Measurements from ENCODE around the gene ZNF337.
"Not testable (repeated sequence)": the region's sequence is repeated elsewhere in the genome, so short reads cannot be mapped to it uniquely, and the experiment has no call there.

ZNF337 gene

DNA sequence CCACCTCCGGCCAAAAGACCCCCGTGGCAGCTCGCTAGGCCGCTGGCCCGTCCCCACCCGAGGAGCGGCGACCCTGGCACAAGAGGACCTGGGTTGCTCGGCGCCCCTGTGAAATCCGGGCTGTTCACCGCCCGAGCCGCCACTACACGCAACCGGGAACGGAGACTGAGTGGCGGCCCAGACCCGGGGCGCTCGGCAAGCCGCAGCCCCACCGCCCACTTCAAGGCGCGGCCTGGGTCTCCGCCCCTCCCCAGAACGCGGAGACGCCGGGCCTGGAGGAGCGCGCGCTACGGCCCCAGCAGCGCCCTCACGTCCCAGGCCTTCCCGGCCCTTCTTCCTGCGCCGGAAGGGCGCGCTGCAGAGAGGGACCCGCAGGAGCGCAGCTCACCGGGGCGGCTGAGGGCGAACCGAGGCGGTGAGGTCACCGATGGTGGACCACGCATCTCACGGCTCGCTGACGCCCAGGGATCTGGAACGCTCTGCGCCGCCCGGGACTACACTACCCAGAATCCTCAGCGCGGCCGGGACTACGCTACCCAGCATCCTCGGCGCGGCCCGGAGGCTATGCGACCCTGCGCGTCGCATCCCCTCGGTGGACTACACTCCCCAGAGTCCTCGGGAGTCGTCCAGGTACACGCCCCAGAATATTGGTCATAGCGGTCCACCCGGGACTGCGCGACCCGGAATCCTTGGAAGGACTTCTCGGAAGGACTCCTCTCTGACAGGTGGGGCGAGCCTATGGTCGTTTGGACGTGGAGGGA, at the start of gene ZNF337:
TSS of gene ZNF337 (minus strand) at position 483 of the 761 bp plus-strand sequence. CDS start 10,436 bp downstream, outside the sequence.
- peak; percentile 96 for DNase-seq (ENCODE audit: low spot score)
- peak; percentile 98 for FAIRE-seq

DNA sequence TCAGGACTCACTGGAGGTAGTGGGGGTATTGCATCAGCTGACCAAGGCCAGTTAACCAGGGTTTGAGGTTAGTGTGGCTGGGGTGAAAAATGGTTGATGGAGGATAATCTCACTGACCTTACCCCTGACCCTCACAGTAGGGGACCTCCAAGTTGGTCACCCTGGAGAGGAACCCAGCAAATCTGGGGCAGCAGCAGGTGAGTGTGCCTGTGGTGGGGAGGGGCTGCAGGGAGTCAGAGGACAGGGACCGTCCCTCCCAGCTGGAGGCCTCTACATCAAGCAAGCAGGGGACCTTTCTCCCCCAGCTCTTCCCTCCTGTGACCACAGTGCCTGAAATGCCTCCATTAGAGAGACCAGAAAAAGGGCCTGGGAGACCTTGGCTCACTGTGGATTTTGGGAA, 49.1 kb upstream of the ZNF337 start:
- no peak for FAIRE-seq
- DNase-seq (ENCODE audit: low spot score), result no peak

DNA sequence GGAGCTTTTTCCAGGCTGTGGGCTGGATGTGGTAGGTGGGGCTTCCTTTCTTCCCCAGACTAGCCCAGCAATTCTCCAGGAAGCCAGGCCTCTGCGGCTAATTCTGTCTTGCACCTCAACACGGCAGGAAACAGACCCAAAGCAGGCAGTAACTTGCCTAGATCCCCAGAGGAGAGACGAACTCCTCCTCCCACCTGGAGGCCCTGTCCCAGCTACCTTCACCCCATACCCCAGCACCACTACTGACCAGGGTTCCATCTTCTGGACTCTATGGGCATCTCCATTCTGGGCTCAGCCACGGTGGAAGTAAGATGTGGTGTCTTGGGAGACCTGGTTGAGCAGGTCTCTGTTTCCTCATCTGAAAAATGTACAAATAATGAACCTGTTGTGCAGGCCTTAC, 48.4 kb upstream of the ZNF337 start:
- FAIRE-seq, result no peak

DNA sequence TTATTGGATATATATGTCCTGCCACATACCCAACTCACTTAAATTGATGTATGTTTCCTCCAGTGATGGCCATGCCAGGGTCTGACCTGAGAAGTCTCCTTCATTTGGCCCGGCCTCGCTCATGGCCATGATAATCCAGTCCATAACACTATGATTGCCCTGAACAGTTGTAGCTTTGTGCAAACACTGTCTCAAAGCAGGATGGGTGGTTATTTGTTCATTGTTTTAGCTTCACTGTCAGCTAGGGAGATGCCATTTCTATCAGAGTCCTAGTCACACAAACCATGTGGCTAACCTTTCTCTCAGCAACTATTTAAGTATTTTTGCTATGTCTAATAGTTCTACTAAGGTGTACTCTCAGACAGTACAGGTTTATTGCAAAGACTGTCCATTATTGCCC, 47.6 kb upstream of the ZNF337 start:
- FAIRE-seq, result no peak

More for the DNA sequence above, 48.4 kb upstream of the ZNF337 start:
- DNase-seq (ENCODE audit: low spot score), result no peak

DNA sequence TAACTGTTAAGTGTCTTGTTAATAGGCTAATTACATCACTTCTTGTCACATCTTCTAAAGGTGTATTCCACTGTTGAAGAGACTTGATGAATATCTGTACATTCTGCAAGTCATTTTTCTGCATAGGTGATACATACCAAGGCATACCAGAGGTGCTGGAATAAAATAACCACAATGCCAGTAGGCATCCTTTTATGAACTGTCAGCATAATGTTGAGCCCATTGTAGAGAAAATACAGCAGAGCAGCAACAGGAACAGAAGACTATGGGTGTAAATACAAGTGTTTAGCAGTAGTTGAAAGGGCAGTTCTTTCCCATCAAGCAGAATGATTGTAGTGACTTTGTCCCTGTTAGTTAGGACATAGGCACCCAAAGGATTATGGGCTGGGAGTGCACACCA, 44.4 kb upstream of the ZNF337 start:
- FAIRE-seq (no peak), DNase-seq (ENCODE audit: low spot score) (no peak)

More for the DNA sequence above, 47.6 kb upstream of the ZNF337 start:
- no peak for DNase-seq (ENCODE audit: low spot score)

DNA sequence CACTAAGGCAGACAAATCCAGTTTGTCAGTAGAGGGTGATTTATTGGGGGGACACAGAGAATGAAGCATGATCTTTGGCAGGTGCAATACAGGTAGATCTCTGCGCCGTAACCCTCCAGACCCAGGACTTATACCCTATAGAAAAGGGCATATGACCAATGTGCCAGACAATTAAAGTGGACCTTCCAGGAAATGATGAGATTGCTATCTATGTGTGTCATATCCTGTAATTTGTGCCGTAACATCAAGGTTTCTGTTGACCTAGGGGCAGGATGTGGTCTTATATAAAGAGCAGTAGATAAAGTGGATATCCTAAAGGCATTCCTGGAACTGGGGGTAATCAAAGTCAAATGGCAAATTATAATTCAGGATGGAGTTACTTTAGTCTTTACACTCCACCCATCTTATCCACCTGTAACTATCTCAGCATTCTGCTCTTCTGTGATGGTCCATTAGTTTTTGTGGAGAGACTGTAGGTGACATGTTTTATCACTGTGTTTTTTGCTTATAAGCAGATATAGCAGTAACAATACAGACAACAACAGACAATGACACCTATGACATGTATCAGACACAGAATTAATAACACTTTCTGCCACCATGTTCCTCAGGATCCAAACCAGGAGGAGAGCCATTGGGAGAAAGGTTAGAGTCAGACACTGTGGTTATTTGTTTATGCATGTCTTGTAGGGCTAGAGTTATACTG, 43.1 kb upstream of the ZNF337 start:
- DNase-seq (ENCODE audit: low spot score) (peak; percentile 14), FAIRE-seq (no peak)

DNA sequence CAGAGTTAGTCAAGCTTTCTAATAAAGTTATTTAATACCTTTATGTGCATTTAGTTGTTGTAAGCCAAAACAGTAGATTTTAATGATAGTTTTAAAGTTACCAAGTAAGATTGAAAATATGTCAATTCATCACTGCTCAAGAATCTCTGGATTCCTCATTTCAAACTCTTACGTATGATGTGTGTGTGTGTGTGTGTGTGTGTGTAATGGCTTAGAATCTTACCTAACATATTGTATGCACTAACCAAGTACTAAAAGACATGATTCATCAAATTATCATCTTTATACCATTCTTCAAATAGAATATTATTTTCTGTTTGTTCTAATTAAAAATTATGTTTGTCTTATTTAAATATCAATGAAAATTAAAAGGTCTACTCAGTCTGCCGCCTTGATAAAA, 41.5 kb upstream of the ZNF337 start:
- DNase-seq (ENCODE audit: low spot score), result no peak
- no peak for FAIRE-seq

DNA sequence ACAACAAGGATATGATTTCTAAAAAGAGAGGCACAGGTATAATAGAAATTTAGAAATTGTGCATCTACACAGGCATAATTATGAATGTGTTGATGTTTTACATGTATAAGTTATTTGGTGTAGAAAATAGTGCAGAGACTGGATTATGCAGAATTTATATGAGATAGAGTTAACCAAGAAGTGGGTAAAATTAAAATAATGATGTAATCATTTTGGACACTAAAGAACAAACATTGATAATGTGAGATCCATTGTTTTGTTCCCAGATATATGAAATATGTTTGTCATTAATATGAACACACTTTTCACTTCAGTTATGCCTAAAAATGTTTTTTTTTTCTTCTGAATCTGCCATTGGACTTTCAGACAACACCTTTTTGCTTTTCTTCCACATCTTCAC, 37.2 kb upstream of the ZNF337 start:
- DNase-seq (ENCODE audit: low spot score) (no peak), FAIRE-seq (no peak)

DNA sequence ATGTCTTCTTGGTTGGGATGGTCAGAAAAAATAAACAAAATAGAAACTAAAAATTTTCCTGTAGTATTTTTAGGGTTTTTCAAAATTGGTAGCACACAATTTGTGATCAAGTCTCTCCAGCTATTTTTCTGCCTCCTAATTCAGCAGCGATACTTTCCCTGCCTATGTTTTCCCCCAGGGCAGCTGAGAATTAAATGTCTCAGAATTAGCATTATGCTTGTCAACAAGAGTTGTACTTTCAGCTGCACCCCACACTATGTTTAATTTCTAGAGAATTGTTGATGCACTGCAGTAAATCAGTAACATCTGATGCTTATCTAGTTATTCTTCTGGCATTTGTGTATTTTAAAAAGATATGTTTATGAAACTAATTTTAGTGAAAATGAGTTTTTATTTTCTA, 34.2 kb upstream of the ZNF337 start:
- FAIRE-seq (no peak), DNase-seq (ENCODE audit: low spot score) (no peak)

DNA sequence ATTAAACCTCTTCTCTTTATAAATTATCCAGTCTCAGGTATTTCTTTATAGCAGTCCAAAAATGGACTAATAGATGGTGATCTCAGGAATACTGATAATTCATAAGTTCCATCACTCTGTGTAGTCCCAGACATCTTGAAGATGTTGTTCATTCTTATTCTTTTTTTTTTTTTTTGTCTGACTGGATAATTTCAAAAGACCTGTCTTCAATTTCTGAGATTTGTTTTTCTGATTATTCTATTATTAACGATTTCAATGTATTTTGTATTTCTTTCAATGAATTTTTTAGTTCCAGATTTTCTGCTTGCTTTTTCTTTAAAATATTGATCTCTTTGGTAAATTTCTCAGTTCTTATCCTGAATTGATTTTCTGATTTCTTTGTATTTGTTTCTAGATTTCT, 29.7 kb upstream of the ZNF337 start:
- DNase-seq (ENCODE audit: low spot score) (no peak), FAIRE-seq (no peak)

DNA sequence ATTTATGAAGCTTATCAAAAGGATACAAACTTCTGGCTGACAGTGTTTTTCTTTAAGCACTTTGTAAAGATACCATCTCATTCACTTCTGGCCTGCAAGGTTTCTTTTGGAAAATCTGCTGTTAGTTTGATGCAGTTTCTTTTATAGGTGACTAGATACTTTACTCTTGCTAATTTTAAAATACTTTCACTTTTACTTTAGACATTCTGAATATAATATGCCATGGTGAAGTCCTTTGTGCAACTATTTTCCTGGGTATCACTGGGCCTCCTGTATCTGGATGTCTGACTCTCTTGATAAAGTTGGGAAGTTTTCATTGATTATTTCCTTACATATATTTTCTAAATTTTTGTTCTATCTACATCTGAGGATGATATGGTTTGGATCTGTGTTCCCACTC, 29.0 kb upstream of the ZNF337 start:
- no peak for DNase-seq (ENCODE audit: low spot score)
- FAIRE-seq, result no peak

DNA sequence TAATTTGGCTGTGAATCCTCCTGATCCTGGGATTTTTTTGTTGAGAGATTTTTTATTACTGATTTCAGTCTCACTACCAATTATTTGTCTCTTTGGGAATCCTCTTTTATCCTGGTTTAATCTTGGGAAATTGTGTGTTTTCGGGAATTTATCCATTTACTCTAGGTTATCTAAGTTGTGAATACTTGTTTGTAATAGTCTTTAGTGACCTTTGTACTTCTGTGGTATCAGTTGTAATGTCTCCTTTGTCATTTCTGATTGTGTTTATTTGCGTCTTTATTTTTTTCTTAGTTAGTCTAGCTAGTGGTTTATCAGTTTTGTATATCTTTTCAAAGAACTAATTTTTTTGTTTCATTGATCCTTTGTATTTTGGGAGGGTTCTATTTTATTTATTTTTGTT, 27.3 kb upstream of the ZNF337 start:
- FAIRE-seq (no peak), DNase-seq (ENCODE audit: low spot score) (no peak)

DNA sequence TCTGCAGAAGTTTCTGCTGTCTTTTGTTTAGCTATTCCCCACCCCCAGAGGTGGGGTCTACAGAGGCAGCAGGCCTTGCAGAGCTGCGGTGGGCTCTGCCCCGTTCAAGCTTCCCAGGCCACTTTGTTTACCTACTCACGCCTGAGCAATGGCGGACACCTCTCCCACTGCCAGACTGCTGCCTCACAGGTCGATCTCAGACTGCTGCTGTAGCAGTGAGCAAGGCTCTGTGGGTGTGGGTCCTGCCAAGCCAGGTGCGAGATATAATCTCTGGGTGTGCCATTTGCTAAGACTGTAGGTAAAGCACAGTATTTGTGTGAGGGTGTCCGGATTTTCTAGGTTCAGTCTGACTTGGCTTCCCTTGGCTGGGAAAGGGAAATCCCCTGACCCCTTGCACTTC, 23.6 kb upstream of the ZNF337 start:
- FAIRE-seq (no peak), DNase-seq (ENCODE audit: low spot score) (no peak)

DNA sequence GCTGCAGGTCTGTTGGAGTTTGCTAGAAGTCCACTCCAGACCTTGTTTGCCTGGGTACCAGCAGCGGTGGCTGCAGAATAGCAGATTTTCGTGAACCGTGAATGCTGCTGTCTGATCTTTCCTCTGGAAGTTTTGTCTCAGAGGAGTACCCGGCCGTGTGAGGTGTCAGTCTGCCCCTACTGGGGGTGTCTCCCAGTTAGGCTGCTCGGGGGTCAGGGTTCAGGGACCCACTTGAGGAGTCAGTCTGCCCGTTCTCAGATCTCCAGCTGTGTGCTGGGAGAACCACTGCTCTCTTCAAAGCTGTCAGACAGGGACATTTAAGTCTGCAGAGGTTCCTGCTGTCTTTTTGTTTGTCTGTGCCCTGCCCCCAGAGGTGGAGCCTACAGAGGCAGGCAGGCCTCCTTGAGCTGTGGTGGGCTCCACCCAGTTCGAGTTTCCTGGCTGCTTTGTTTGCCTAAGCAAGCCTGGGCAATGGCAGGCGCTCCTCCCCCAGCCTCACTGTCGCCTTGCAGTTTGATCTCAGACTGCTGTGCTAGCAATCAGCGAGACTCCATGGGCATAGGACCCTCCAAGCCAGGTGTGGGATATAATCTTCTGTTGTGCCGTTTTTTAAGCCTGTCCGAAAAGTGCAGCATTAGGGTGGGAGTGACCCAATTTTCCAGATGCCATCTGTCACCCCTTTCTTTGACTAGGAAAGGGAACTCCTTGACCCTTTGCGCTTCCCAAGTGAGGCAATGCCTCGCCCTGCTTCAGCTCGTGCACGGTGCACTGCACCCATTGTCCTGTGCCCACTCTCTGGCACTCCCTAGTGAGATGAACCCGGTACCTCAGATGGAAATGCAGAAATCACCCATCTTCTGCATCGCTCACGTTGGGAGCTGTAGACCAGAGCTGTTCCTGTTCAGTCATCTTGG, 22.5 kb upstream of the ZNF337 start:
- DNase-seq (ENCODE audit: low spot score); FAIRE-seq: not testable (repeated sequence)

DNA sequence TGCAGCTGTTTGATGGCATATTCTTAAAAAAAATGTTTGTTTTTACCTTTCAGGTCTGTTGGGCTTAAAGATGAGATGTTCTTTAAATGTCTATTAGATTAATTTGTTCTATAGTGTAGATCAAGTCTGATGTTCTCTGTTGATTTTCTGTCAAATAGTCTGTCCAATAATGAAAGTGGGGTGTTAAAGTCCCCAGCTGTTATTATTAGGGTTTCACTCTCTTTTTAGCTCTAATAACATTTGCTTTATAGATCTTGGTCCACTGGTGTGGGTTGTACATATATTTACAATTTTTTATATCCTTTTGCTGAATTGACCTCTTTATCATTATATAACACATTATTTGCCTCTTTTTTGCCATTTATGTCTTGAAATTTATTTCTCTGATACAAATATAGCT, 11.0 kb upstream of the ZNF337 start:
- DNase-seq (ENCODE audit: low spot score) (no peak), FAIRE-seq (no peak)

DNA sequence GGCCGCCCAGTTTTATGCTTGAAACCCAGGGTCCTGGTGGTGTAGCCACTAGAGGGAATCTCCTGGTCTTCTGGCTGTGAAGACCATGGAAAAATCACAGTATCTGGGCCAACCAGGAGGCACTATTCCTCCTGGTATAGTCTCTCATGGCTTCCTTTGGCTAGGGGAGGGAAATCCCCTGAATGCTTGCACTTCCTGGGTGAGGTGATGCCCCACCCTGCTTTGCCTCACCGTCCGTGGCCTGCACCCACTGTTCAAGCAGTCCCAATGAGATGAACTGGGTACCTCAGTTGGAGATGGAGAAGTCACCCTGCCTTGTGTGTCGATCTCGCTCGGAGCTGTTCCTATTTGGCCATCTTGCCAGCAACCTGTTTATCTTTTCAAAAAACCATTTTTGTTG, 10.1 kb upstream of the ZNF337 start:
- no peak for DNase-seq (ENCODE audit: low spot score)
- no peak for FAIRE-seq

DNA sequence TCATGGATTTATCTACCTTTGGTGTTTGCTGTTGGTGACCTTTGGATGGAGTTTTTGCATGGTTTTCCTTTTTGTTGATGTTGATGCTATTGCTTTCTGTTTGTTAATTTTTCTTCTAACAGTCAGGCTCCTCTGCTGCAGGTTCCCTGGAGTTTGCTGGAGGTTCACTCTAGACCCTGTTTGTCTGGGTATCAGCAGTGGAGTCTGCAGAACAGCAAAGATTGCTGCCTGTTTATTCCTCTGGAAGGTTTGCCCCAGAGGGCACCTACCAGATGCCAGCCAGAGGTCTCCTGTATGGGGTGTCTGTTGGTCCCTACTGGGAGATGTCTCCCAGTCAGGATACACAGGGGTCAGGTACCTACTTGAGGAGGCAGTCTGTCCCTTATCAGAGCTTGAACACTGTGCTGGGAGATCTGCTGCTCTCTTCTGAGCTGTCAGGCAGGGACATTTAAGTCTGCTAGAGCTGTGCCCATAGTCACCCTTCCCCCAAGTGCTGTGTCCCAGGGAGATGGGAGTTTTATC, 9.2 kb upstream of the ZNF337 start:
- FAIRE-seq (no peak), DNase-seq (ENCODE audit: low spot score) (no peak)

DNA sequence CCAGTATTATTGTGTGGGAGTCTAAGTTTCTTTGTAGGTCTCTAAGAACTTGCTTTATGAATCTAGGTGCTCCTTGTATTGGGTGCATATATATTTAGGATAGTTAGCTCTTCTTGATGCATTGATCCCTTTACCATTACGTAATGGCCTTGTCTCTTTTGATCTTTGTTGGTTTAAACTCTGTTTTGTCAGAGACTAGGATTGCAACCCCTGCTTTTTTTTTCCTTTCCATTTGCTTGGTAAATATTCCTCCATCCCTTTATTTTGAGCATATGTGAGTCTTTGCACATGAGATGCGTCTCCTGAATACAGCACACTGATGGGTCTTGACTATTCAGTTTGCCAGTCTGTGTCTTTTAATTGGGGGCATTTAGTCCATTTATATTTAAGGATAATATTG, 7.7 kb upstream of the ZNF337 start:
- DNase-seq (ENCODE audit: low spot score); FAIRE-seq: not testable (repeated sequence)

DNA sequence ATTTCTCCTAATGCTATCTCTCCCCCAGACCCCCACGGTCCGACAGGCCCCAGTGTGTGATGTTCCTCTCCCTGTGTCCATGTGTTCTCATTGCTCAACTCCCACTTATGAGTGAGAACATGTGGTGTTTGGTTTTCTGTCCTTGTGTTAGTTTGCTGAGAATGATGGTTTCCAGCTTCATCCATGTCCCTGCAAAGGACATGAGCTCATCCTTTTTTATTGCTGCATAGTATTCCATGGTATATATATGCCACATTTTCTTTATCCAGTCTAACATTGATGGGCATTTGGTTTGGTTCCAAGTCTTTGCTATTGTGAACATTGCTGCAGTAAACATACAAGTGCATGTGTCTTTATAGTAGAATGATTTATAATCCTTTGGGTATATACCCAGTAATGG, 4.2 kb upstream of the ZNF337 start:
- not testable (repeated sequence) for FAIRE-seq; DNase-seq (ENCODE audit: low spot score)

DNA sequence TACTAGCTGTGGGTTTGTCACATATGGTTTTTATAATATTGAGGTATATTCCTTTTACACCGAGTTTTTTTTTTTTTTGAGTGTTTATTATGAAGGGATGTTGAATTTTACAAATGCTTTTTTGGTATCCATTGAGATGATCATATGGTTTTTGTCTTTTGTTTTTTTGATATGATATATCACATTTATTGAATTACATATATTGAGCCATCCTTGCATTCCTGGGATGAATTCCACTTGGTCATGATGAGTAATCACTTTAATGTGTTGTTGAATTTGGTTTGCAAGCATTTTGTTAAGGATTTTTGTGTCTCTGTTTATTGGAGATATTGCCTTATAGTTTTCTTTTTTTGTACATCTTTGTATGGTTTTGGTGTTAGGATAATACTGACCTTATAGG, 3.3 kb upstream of the ZNF337 start:
- no peak for FAIRE-seq
- no peak for DNase-seq (ENCODE audit: low spot score)

DNA sequence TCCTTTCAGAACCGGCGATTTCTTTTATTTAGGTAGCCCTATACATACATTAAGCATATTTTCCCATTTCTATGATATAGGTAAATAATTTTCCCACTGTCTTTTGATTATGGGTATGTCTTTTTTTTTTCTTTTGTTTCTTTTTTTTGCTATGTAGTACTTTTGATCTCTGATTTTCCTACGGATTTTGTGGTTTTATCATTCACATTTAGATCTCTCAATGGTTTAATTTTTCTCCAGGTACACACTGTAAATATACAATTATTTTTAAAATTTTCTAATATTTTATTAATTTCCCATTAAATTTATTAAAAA, 436 bp upstream of the ZNF337 start:
- FAIRE-seq (no peak), DNase-seq (ENCODE audit: low spot score) (no peak)

Measured in urothelium cell line (cell line).